GM18868 (cell line): Measurements from ENCODE around the gene ATP5F1D.

Source experiments
- ATAC-seq: cut with Tn5 transposase; IDR thresholded peaks from one replicate; pipeline ENCODE4 v1.9.1; 2021; ENCODE audit warnings: mild to moderate bottlenecking, moderate library complexity; ENCODE audit not compliant: unreplicated experiment

The ATP5F1D gene

GRCh38 chr19:1220477-1220930, 21.0 kb upstream of the ATP5F1D start:
- ATAC-seq = no peak

- no peak for ATAC-seq
Measured at GRCh38 chr19:1220976-1221903, 20.3 kb upstream of the ATP5F1D start.

- no peak for ATAC-seq
Measured at GRCh38 chr19:1221904-1222255, 19.7 kb upstream of the ATP5F1D start.

GRCh38 chr19:1222394-1222793, 19.2 kb upstream of the ATP5F1D start:
- ATAC-seq = no peak

- ATAC-seq = no peak
Measured at GRCh38 chr19:1223018-1223855, 18.3 kb upstream of the ATP5F1D start.

GRCh38 chr19:1224047-1224825, 17.3 kb upstream of the ATP5F1D start:
- ATAC-seq = no peak

GRCh38 chr19:1224847-1225246, 16.7 kb upstream of the ATP5F1D start:
- ATAC-seq = no peak

GRCh38 chr19:1225440-1226226, 15.9 kb upstream of the ATP5F1D start:
- ATAC-seq = no peak

GRCh38 chr19:1226227-1226518, 15.4 kb upstream of the ATP5F1D start:
- ATAC-seq = no peak

- no peak for ATAC-seq
Measured at GRCh38 chr19:1226522-1227303, 14.8 kb upstream of the ATP5F1D start.

GRCh38 chr19:1227304-1228054, 14.1 kb upstream of the ATP5F1D start:
- no peak for ATAC-seq

- ATAC-seq = no peak
Measured at GRCh38 chr19:1228161-1228957, 13.2 kb upstream of the ATP5F1D start.

- ATAC-seq = no peak
Measured at GRCh38 chr19:1229056-1229923, 12.3 kb upstream of the ATP5F1D start.

GRCh38 chr19:1229924-1230782, 11.4 kb upstream of the ATP5F1D start:
- ATAC-seq = no peak

- no peak for ATAC-seq
Measured at GRCh38 chr19:1230783-1231489, 10.6 kb upstream of the ATP5F1D start.
